H1 (cell line): Measurements from ENCODE around the gene PCCA. TPM values are rescaled to one million over a fixed set of nuclear protein-coding genes. Genes with fewer than 3 reads are reported as not detected.

ENCODE experiments used
- CTCF ChIA-PET: fragments of 300-600 bp; sonication (Branson Sonifier 250); formaldehyde crosslinking; loops from one replicate; lab custom pipeline; 2021; ENCODE audit not compliant: partially characterized antibody; lab: Charles Lee
- POLR2A ChIA-PET: fragments of 300-600 bp; sonication (Branson Sonifier 250); formaldehyde crosslinking; loops from one replicate; lab custom pipeline; 2021; ENCODE audit warnings: inconsistent platforms; ENCODE audit not compliant: partially characterized antibody; lab: Charles Lee
- DNase-seq, 2 experiments: peaks; one replicate each; pipeline versions ENCODE4 v3.0.0 to v3.0.0-alpha.2; 2010 to 2022; ENCODE audit warnings: low spot score in 2 of 2, low read depth in 1 of 2, mixed read lengths in 1 of 2
- FAIRE-seq: peaks from 2 replicates; lab custom pipeline; 2011; peaks lifted over from hg19 to GRCh38; lab: Jason Lieb, UNC
- H2AFZ ChIP-seq: 2 replicates; pipeline ENCODE4 v1.8.1; 2012; ENCODE audit warnings: low read length, inconsistent platforms
- H2AK5ac ChIP-seq: 2 replicates; pipeline ENCODE4 v1.6.1; 2013; ENCODE audit warnings: low read depth, low read length
- H2BK120ac ChIP-seq: replicated peaks from 2 replicates; pipeline ENCODE3; 2013; ENCODE audit warnings: low read depth, low read length, inconsistent platforms
- H2BK12ac ChIP-seq: 2 replicates; pipeline ENCODE4 v1.6.1; 2013; ENCODE audit warnings: low read depth, low read length
- H2BK15ac ChIP-seq: 2 replicates; pipeline ENCODE4 v1.6.1; 2013; ENCODE audit warnings: low read length
- H2BK20ac ChIP-seq: 2 replicates; pipeline ENCODE4 v1.6.1; 2013; ENCODE audit warnings: low read length
- H2BK5ac ChIP-seq: 2 replicates; pipeline ENCODE4 v1.6.1; 2013; ENCODE audit warnings: low read depth, low read length
- H3K14ac ChIP-seq: 2 replicates; pipeline ENCODE4 v1.6.1; 2013; ENCODE audit warnings: inconsistent platforms; ENCODE audit not compliant: insufficient read length
- H3K18ac ChIP-seq: 2 replicates; pipeline ENCODE4 v1.6.1; 2013; ENCODE audit warnings: low read length; ENCODE audit errors: extremely low read depth
- H3K23ac ChIP-seq: 2 replicates; pipeline ENCODE4 v1.6.1; 2013; ENCODE audit warnings: inconsistent platforms; ENCODE audit not compliant: insufficient read length
- H3K23me2 ChIP-seq: 2 replicates; pipeline ENCODE4 v1.6.1; 2013; ENCODE audit warnings: low read depth, low read length
- H3K27ac ChIP-seq: 2 replicates; pipeline ENCODE4 v1.6.1; 2011; ENCODE audit warnings: low read depth, low read length, inconsistent platforms
- H3K27me3 ChIP-seq, 4 experiments: replicated peaks in 1 of 4; 1 replicate in 1 of 4; 2 replicates in 3 of 4; pipeline versions ENCODE4 v1.6.1 to v1.8.1; 2011 to 2013; ENCODE audit warnings: low read length in 3 of 4, mild to moderate bottlenecking in 3 of 4, inconsistent platforms in 2 of 4, mixed read lengths in 2 of 4, moderate library complexity in 1 of 4; ENCODE audit not compliant: control insufficient read depth in 3 of 4, insufficient read depth in 3 of 4; ENCODE audit errors: extremely low read depth in 1 of 4
- H3K36me3 ChIP-seq, 4 experiments: 2 replicates each; pipeline versions ENCODE4 v1.6.1 to v1.8.1; 2011 to 2013; ENCODE audit warnings: mild to moderate bottlenecking in 4 of 4, low read length in 3 of 4, moderate library complexity in 2 of 4, control low read depth in 1 of 4, inconsistent platforms in 1 of 4; ENCODE audit not compliant: insufficient read depth in 4 of 4, control insufficient read depth in 2 of 4
- H3K4ac ChIP-seq: replicated peaks from 2 replicates; pipeline ENCODE3; 2013; ENCODE audit warnings: low read length, low read depth, mixed read lengths, inconsistent platforms; ENCODE audit not compliant: insufficient read length
- H3K4me1 ChIP-seq, 4 experiments: replicated peaks in 1 of 4; 1 replicate in 1 of 4; 2 replicates in 3 of 4; pipeline versions ENCODE4 v1.6.1 to v1.8.1; 2011 to 2013; ENCODE audit warnings: low read length in 3 of 4, inconsistent platforms in 2 of 4, mixed read lengths in 1 of 4; ENCODE audit not compliant: insufficient read depth in 4 of 4, control insufficient read depth in 3 of 4
- H3K4me2 ChIP-seq, 2 experiments: 2 replicates each; pipeline versions ENCODE4 v1.6.1 to v1.8.1; 2011 to 2013; ENCODE audit warnings: low read depth in 2 of 2, low read length in 2 of 2, control low read depth in 1 of 2, inconsistent platforms in 1 of 2, mild to moderate bottlenecking in 1 of 2; ENCODE audit not compliant: insufficient read depth in 1 of 2
- H3K4me3 ChIP-seq, 4 experiments: fragments of 200-600, 300-600 bp in 1 of 4; sonication (generic), shearing (Covaris generic), sonication (Bioruptor Twin) in 1 of 4; 2 replicates each; pipeline versions ENCODE4 v1.5.1 to v1.8.1; 2011 to 2016; ENCODE audit warnings: low read length in 4 of 4, low read depth in 3 of 4, control low read depth in 2 of 4, inconsistent platforms in 2 of 4, mild to moderate bottlenecking in 2 of 4, mixed read lengths in 1 of 4, moderate library complexity in 1 of 4; ENCODE audit not compliant: insufficient read depth in 2 of 4; ENCODE audit errors: extremely low read depth in 1 of 4
- H3K56ac ChIP-seq: replicated peaks from 2 replicates; pipeline ENCODE3; 2013; ENCODE audit warnings: low read depth, mild to moderate bottlenecking, mixed read lengths, low read length, inconsistent platforms; ENCODE audit not compliant: insufficient read length
- H3K79me1 ChIP-seq: 2 replicates; pipeline ENCODE4 v1.6.1; 2013; ENCODE audit warnings: low read depth, low read length, control low read depth
- H3K79me2 ChIP-seq, 2 experiments: 2 replicates each; pipeline versions ENCODE4 v1.6.1 to v1.8.1; 2012 to 2013; ENCODE audit warnings: low read length in 2 of 2, mild to moderate bottlenecking in 2 of 2, inconsistent platforms in 1 of 2; ENCODE audit not compliant: insufficient read depth in 2 of 2, control insufficient read depth in 1 of 2
- H3K9ac ChIP-seq, 4 experiments: replicated peaks in 1 of 4; 1 replicate in 1 of 4; 2 replicates in 3 of 4; pipeline versions ENCODE4 v1.6.1 to v1.8.1; 2011 to 2013; ENCODE audit warnings: low read depth in 3 of 4, low read length in 3 of 4, control low read depth in 2 of 4, mild to moderate bottlenecking in 2 of 4, moderate library complexity in 2 of 4, inconsistent platforms in 1 of 4; ENCODE audit errors: extremely low read depth in 1 of 4
- H3K9me3 ChIP-seq, 2 experiments: 2 replicates each; pipeline versions ENCODE4 v1.6.1 to v1.8.1; 2012 to 2013; ENCODE audit warnings: mild to moderate bottlenecking in 2 of 2, moderate library complexity in 2 of 2, control low read depth in 1 of 2, inconsistent platforms in 1 of 2, low read depth in 1 of 2, low read length in 1 of 2, mixed read lengths in 1 of 2; ENCODE audit not compliant: insufficient read depth in 2 of 2
- H4K20me1 ChIP-seq, 2 experiments: replicated peaks in 1 of 2; 2 replicates each; pipeline versions ENCODE3 to v1.8.1; 2011 to 2013; ENCODE audit warnings: inconsistent platforms in 2 of 2, low read length in 2 of 2, mild to moderate bottlenecking in 1 of 2; ENCODE audit not compliant: insufficient read depth in 2 of 2, control insufficient read depth in 1 of 2
- H4K5ac ChIP-seq: 2 replicates; pipeline ENCODE4 v1.6.1; 2013; ENCODE audit warnings: low read length, low read depth, mixed read lengths, inconsistent platforms; ENCODE audit not compliant: insufficient read length
- H4K8ac ChIP-seq: 2 replicates; pipeline ENCODE4 v1.8.0; 2013; ENCODE audit warnings: mild to moderate bottlenecking, moderate library complexity, low read length, inconsistent platforms; ENCODE audit not compliant: insufficient read depth; ENCODE audit errors: extremely low read depth
- H4K91ac ChIP-seq: replicated peaks from 2 replicates; pipeline ENCODE3; 2013; ENCODE audit warnings: low read length, mixed read lengths, inconsistent platforms; ENCODE audit not compliant: insufficient read length
- CEBPB ChIP-seq: IDR thresholded peaks from 2 replicates; pipeline ENCODE4 v1.6.1; 2012; ENCODE audit warnings: low read depth, low read length
- EP300 ChIP-seq, 2 experiments: IDR thresholded peaks; 1 replicate in 1 of 2; 2 replicates in 1 of 2; pipeline ENCODE4 v1.6.1; 2011 to 2012; ENCODE audit warnings: low read depth in 2 of 2, low read length in 2 of 2, mild to moderate bottlenecking in 2 of 2, borderline replicate concordance in 1 of 2, inconsistent platforms in 1 of 2, moderate library complexity in 1 of 2
- NANOG ChIP-seq: IDR thresholded peaks from 2 replicates; pipeline ENCODE4 v1.6.1; 2011; ENCODE audit warnings: low read length, low read depth, mild to moderate bottlenecking, inconsistent platforms; ENCODE audit not compliant: insufficient read depth, poor library complexity, severe bottlenecking
- SIRT6 ChIP-seq: IDR thresholded peaks from one replicate; pipeline ENCODE4 v1.7.1; 2012; ENCODE audit warnings: low read length, inconsistent platforms
- TCF12 ChIP-seq: IDR thresholded peaks from 2 replicates; pipeline ENCODE4 v1.6.1; 2011; ENCODE audit warnings: low read depth, mild to moderate bottlenecking, low read length
- WGBS, 2 experiments: shearing (Covaris generic) in 1 of 2; methylation state at CpG; one replicate each; pipeline versions ENCODE4 v1.1.6 to v1.1.7; 2013 to 2015; ENCODE audit warnings: low lambda C conversion rate in 2 of 2, mixed read lengths in 2 of 2, inconsistent platforms in 1 of 2, low coverage in 1 of 2, missing lambda C conversion rate in 1 of 2; ENCODE audit not compliant: insufficient replicate concordance in 2 of 2, insufficient coverage in 1 of 2, insufficient read length in 1 of 2; ENCODE audit errors: extremely low coverage in 1 of 2, missing lambda C conversion rate in 1 of 2; 5-methylcytosine and 5-hydroxymethylcytosine counted together
- polyA plus RNA-seq, 7 experiments: library from polyadenylated mRNA; depleted of rRNA in 3 of 7; stranded (reverse) in 5 of 7; unstranded in 2 of 7; fragments of >200 nt in 5 of 7; fragments of 200-250 nt in 2 of 7; gene quantifications; 1 replicate in 5 of 7; 2 replicates in 1 of 7; 4 replicates in 1 of 7; pipeline versions ENCODE4 v1.2.1 to v1.2.3, GENCODE V29; 2011 to 2013; ENCODE audit warnings: missing spikeins in 2 of 7, mixed read lengths in 2 of 7
- total RNA-seq: library from RNA; stranded (reverse); fragmentation: NEBNext Ultra II Directional; extraction: Animal tissue kit (Norgen Biotek cat#: 25700); gene quantifications from 2 replicates; pipeline ENCODE4 v1.2.1, GENCODE V29; 2021

The PCCA gene
- total and polyA plus RNA-seq, 2 of the 8 experiments (the other 6 are each of a cell fraction or from before 2014, with no cell fraction given) = 18.4 to 49.8 TPM

GRCh38 chr13:100301418-100301817 is 212.5 kb downstream of the PCCA start:
- H4K91ac ChIP-seq = no peak overlapping the region
- POLR2A ChIA-PET = no interaction called here
- H3K14ac ChIP-seq = peak overlapping the region; percentile 72
- no peaks in the 10 kb centered on the region for H3K9me3 ChIP-seq
- H4K8ac ChIP-seq = no peak overlapping the region
- no peaks in the 10 kb centered on the region for H3K23me2 ChIP-seq
- no peak overlapping the region for H2BK12ac ChIP-seq
- H3K36me3 ChIP-seq = no peaks in the 10 kb centered on the region
- H3K9ac ChIP-seq = no peak overlapping the region
- no peak overlapping the region for H2BK5ac ChIP-seq
- H3K4ac ChIP-seq = no peak overlapping the region
- no peaks in the 10 kb centered on the region for H3K27me3 ChIP-seq
- H2BK120ac ChIP-seq = no peak overlapping the region
- 90% methylated on average over 5 of the region's 5 CpGs; no CpG with 5 or more reads in 1 of the 2 experiments for WGBS, 2 experiments
- H4K5ac ChIP-seq = no peak overlapping the region
- no peak overlapping the region for H3K23ac ChIP-seq
- no peak overlapping the region for H3K4me2 ChIP-seq
- no peak overlapping the region for H2BK20ac ChIP-seq
- no peak overlapping the region for H3K27ac ChIP-seq
- H4K20me1 ChIP-seq = peaks cover 0 to 3% of the 10 kb centered on the region in 2 experiments
- H3K4me1 ChIP-seq = peaks cover under 1 to 6% (median 2%) of the 10 kb centered on the region in 4 experiments; a peak in 6 of 7 replicates
- no peaks in the 10 kb centered on the region for H3K79me2 ChIP-seq
- H2BK15ac ChIP-seq = no peak overlapping the region
- FAIRE-seq (no peak), DNase-seq (no peak)
- TF ChIP-seq SIRT6 (no peak), EP300 (IDR thresholded peaks at IDR 0.05; ENCODE audit: borderline replicate concordance in 1 of 2, low read depth in 2 of 2, low read length in 2 of 2) (no peak), CEBPB (peak; percentile 33; the same call in 1 of the 2 replicates), NANOG (no peak), TCF12 (no peak)
- no peak overlapping the region for H3K4me3 ChIP-seq
- CTCF ChIA-PET = no interaction called here
- H3K18ac ChIP-seq = no peak overlapping the region
- no peak overlapping the region for H2AFZ ChIP-seq
- H3K79me1 ChIP-seq = no peaks in the 10 kb centered on the region; the same call in 1 of the 2 replicates
- H2AK5ac ChIP-seq = no peak overlapping the region
- H3K56ac ChIP-seq = no peak overlapping the region
